Uterus (tissue), 4 donors: ENCODE measurements around the gene NUP42. TPM values are rescaled to one million over a fixed set of nuclear protein-coding genes. Genes with fewer than 3 reads are reported as not detected.

Source experiments
- DNase-seq, 2 donors: peaks; one replicate each; pipeline ENCODE4 v3.0.0-alpha.2; 2019 to 2020
- H3K27ac ChIP-seq, 2 donors: fragments of 200-600 bp; sonication (generic); 1 replicate in 1 of 2; 2 replicates in 1 of 2; pipeline ENCODE4 v1.5.1; 2016 to 2018
- H3K27me3 ChIP-seq, 2 donors: fragments of 200-600 bp; sonication (generic); one replicate each; pipeline ENCODE4 v1.5.1; 2018 to 2019; ENCODE audit warnings: control low read depth in 1 of 2
- H3K36me3 ChIP-seq, 2 donors: fragments of 200-600 bp; sonication (generic); one replicate each; pipeline ENCODE4 v1.5.1; 2019; ENCODE audit warnings: control low read depth in 1 of 2
- H3K4me1 ChIP-seq, 2 donors: fragments of 200-600 bp; sonication (generic); one replicate each; pipeline ENCODE4 v1.5.1; 2018 to 2019; ENCODE audit warnings: control low read depth in 1 of 2
- H3K4me3 ChIP-seq, 2 donors: fragments of 200-600 bp; sonication (generic); 1 replicate in 1 of 2; 2 replicates in 1 of 2; pipeline ENCODE4 v1.5.1; 2018 to 2019; ENCODE audit warnings: mild to moderate bottlenecking in 1 of 2
- H3K9me3 ChIP-seq, 2 donors: fragments of 200-600 bp; sonication (generic); one replicate each; pipeline ENCODE4 v1.5.1; 2019; ENCODE audit warnings: control low read depth in 1 of 2
- POLR2A ChIP-seq, 2 donors: fragments of 450-650 bp; IDR thresholded peaks; one replicate each; pipeline ENCODE4 v1.6.1; 2016; ENCODE audit warnings: antibody characterized with exemption in 2 of 2, mild to moderate bottlenecking in 1 of 2, moderate library complexity in 1 of 2
- intact Hi-C: fragments of 100-400 bp; cut with DNase I; formaldehyde crosslinking; loops from one replicate; pipeline ENCODE4 v1.15.1; 2023; ENCODE audit warnings: low total_unique reads
- total RNA-seq, 4 donors: library from RNA; depleted of rRNA in 3 of 4; stranded (reverse); fragments of >200 nt in 3 of 4; gene quantifications; one replicate each; pipeline versions ENCODE4 v1.1.0 to v1.2.4, GENCODE V29; 2014 to 2023
- TF ChIP-seq, protein P1 (sequence below), 4 experiments: fragments of 200-600 bp in 2 of 4; fragments of 450-650 bp in 2 of 4; sonication (generic) in 2 of 4; IDR thresholded peaks; one replicate each; pipeline ENCODE4 v1.5.1; 2016 to 2019; ENCODE audit warnings: antibody characterized with exemption in 4 of 4, mild to moderate bottlenecking in 2 of 4, moderate library complexity in 1 of 4
- donor health status: DM: yes; HTN: yes; CAD: no.

Gene NUP42
- total RNA-seq, 4 donors from 2014 or later: 20.6 to 58.3 (median 36.1) TPM

GRCh38 chr7:23208316-23208715 lies 26.5 kb downstream of the NUP42 start:
- Histone ChIP-seq H3K27ac (no peak overlapping the region), H3K9me3 (no peaks in the 10 kb centered on the region), H3K4me1 (no peaks in the 10 kb centered on the region), H3K36me3 (no peaks in the 10 kb centered on the region), H3K4me3 (no peak overlapping the region), H3K27me3 (no peaks in the 10 kb centered on the region)
- intact Hi-C loops: no loop called here
- no peak for DNase-seq
- no peak for TF ChIP-seq POLR2A (IDR thresholded peaks at IDR 0.05)
- TF ChIP-seq, protein P1, sequence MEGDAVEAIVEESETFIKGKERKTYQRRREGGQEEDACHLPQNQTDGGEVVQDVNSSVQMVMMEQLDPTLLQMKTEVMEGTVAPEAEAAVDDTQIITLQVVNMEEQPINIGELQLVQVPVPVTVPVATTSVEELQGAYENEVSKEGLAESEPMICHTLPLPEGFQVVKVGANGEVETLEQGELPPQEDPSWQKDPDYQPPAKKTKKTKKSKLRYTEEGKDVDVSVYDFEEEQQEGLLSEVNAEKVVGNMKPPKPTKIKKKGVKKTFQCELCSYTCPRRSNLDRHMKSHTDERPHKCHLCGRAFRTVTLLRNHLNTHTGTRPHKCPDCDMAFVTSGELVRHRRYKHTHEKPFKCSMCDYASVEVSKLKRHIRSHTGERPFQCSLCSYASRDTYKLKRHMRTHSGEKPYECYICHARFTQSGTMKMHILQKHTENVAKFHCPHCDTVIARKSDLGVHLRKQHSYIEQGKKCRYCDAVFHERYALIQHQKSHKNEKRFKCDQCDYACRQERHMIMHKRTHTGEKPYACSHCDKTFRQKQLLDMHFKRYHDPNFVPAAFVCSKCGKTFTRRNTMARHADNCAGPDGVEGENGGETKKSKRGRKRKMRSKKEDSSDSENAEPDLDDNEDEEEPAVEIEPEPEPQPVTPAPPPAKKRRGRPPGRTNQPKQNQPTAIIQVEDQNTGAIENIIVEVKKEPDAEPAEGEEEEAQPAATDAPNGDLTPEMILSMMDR (IDR thresholded peaks at IDR 0.05): no peak

GRCh38 chr7:23210506-23210905 lies 28.7 kb downstream of the NUP42 start:
- no peaks in the 10 kb centered on the region for H3K27me3 ChIP-seq
- H3K4me1 ChIP-seq: no peaks in the 10 kb centered on the region
- H3K36me3 ChIP-seq: no peaks in the 10 kb centered on the region
- intact Hi-C loops: no loop called here
- H3K4me3 ChIP-seq: no peak overlapping the region
- no peaks in the 10 kb centered on the region for H3K9me3 ChIP-seq
- TF ChIP-seq POLR2A (IDR thresholded peaks at IDR 0.05): no peak
- TF ChIP-seq, protein P1 (IDR thresholded peaks at IDR 0.05): no peak
- H3K27ac ChIP-seq: no peak overlapping the region
- DNase-seq: no peak

- Histone ChIP-seq H3K27me3 (no peaks in the 10 kb centered on the region), H3K27ac (no peak overlapping the region), H3K9me3 (no peaks in the 10 kb centered on the region), H3K4me3 (no peak overlapping the region), H3K36me3 (no peaks in the 10 kb centered on the region), H3K4me1 (no peaks in the 10 kb centered on the region)
- TF ChIP-seq POLR2A (IDR thresholded peaks at IDR 0.05): no peak
- TF ChIP-seq, protein P1 (IDR thresholded peaks at IDR 0.05): no peak
- intact Hi-C loops: no loop called here
- DNase-seq: no peak
These were observed 29.7 kb downstream of the NUP42 start for GRCh38 chr7:23211589-23211988.

DNA sequence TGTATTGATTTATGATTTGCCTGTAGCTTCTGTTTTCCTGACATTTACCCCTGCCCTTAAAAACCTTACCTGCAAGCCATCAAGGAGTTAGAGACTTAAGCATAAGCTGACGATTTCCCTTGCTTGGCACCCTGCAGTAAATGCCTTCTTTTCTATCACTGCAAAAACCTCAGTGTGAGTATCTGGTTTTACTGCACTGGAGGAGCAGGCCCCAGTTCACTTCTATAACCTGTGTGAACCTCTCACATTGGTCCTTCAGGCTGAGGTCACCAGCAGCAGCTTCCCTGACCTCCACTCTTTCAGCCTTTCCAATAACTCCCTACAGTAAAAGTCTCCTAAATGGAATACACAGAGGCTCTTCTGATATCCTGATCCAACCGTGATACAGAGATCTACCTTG lies 30.5 kb downstream of the NUP42 start:
- Histone ChIP-seq H3K4me1 (no peaks in the 10 kb centered on the region), H3K27me3 (no peaks in the 10 kb centered on the region), H3K9me3 (no peaks in the 10 kb centered on the region), H3K36me3 (no peaks in the 10 kb centered on the region), H3K27ac (no peak overlapping the region), H3K4me3 (no peak overlapping the region)
- DNase-seq: no peak
- TF ChIP-seq, protein P1 (IDR thresholded peaks at IDR 0.05): no peak
- TF ChIP-seq POLR2A (IDR thresholded peaks at IDR 0.05): no peak
- intact Hi-C loops: no loop called here

DNA sequence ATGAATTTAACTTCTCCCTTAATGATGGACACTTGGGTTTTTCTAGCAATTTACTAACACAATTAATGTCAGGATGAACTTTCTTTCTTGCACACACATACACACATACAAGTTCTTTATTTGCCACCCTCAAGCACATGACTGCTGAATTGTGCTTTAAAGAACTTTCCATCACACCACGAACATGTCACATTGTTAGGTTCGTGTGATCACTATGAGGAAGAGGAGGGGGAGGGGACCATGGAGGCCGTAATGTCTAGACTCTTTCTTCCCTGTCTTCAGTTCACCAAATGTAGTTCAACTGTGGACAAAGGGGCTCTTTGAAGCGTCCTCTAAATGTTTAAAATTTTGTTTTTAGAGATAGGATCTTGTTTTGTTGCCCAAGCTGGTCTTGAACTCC lies 31.0 kb downstream of the NUP42 start:
- H3K4me1 ChIP-seq: no peaks in the 10 kb centered on the region
- no peak overlapping the region for H3K4me3 ChIP-seq
- H3K27me3 ChIP-seq: no peaks in the 10 kb centered on the region
- H3K9me3 ChIP-seq: no peaks in the 10 kb centered on the region
- H3K27ac ChIP-seq: no peak overlapping the region
- H3K36me3 ChIP-seq: no peaks in the 10 kb centered on the region
- intact Hi-C loops: no loop called here
- TF ChIP-seq, protein P1 (IDR thresholded peaks at IDR 0.05): no peak
- no peak for TF ChIP-seq POLR2A (IDR thresholded peaks at IDR 0.05)
- no peak for DNase-seq
